H9 (cell line): ENCODE measurements around the gene ADISSP. TPM values are rescaled to one million over a fixed set of nuclear protein-coding genes. Genes with fewer than 3 reads are reported as not detected.

ENCODE experiments used
- DNase-seq: peaks from one replicate; pipeline ENCODE4 v3.0.0-alpha.2; 2017
- H2AFZ ChIP-seq: one replicate; pipeline ENCODE4 v1.6.1; 2013; ENCODE audit warnings: mild to moderate bottlenecking, low read length, control low read depth, moderate library complexity
- H2AK5ac ChIP-seq: 2 replicates; pipeline ENCODE4 v1.6.1; 2013; ENCODE audit warnings: low read length, control low read depth, mixed read lengths; ENCODE audit not compliant: insufficient read length
- H2BK120ac ChIP-seq: one replicate; pipeline ENCODE4 v1.6.1; 2013; ENCODE audit warnings: low read depth, mild to moderate bottlenecking, low read length, control low read depth, inconsistent platforms; ENCODE audit not compliant: poor library complexity, severe bottlenecking
- H2BK12ac ChIP-seq: 2 replicates; pipeline ENCODE4 v1.6.1; 2013; ENCODE audit warnings: low read length, control low read depth, mixed read lengths, low read depth; ENCODE audit not compliant: insufficient read length
- H2BK15ac ChIP-seq: 2 replicates; pipeline ENCODE4 v1.6.1; 2013; ENCODE audit warnings: low read depth, low read length, control low read depth
- H2BK20ac ChIP-seq: one replicate; pipeline ENCODE4 v1.6.1; 2013; ENCODE audit warnings: low read depth, mild to moderate bottlenecking, low read length, control low read depth, inconsistent platforms; ENCODE audit not compliant: poor library complexity, severe bottlenecking
- H2BK5ac ChIP-seq: 2 replicates; pipeline ENCODE4 v1.6.1; 2013; ENCODE audit warnings: low read length, control low read depth, mixed read lengths; ENCODE audit not compliant: insufficient read length
- H3K14ac ChIP-seq: 2 replicates; pipeline ENCODE4 v1.6.1; 2013; ENCODE audit warnings: low read length, control low read depth; ENCODE audit not compliant: insufficient read depth
- H3K18ac ChIP-seq: 2 replicates; pipeline ENCODE4 v1.6.1; 2013; ENCODE audit warnings: low read depth, mild to moderate bottlenecking, mixed read lengths, low read length, control low read depth; ENCODE audit not compliant: insufficient read length
- H3K23ac ChIP-seq: 2 replicates; pipeline ENCODE4 v1.6.1; 2013; ENCODE audit warnings: low read length, control low read depth, mixed read lengths, low read depth; ENCODE audit not compliant: insufficient read length
- H3K23me2 ChIP-seq: 2 replicates; pipeline ENCODE4 v1.6.1; 2013; ENCODE audit warnings: low read depth, mild to moderate bottlenecking, mixed read lengths, low read length, control low read depth; ENCODE audit not compliant: insufficient read length, poor library complexity, severe bottlenecking
- H3K27ac ChIP-seq: 2 replicates; pipeline ENCODE4 v1.5.1; 2013; ENCODE audit warnings: low read length, control low read depth, mixed read lengths, low read depth; ENCODE audit not compliant: insufficient read length
- H3K27me3 ChIP-seq: 2 replicates; pipeline ENCODE4 v1.6.1; 2013; ENCODE audit warnings: low read length, control low read depth, inconsistent platforms; ENCODE audit not compliant: insufficient read depth
- H3K4ac ChIP-seq: 2 replicates; pipeline ENCODE4 v1.6.1; 2013; ENCODE audit warnings: low read depth, mild to moderate bottlenecking, control low read depth, inconsistent platforms, low read length, moderate library complexity
- H3K4me1 ChIP-seq: 2 replicates; pipeline ENCODE4 v1.6.1; 2013; ENCODE audit warnings: low read length, control low read depth, inconsistent platforms; ENCODE audit not compliant: insufficient read depth
- H3K4me2 ChIP-seq: 2 replicates; pipeline ENCODE4 v1.6.1; 2013; ENCODE audit warnings: low read length, control low read depth, mixed read lengths; ENCODE audit not compliant: insufficient read length, insufficient read depth
- H3K56ac ChIP-seq: 2 replicates; pipeline ENCODE4 v1.6.1; 2013; ENCODE audit warnings: low read depth, mild to moderate bottlenecking, mixed read lengths, low read length, control low read depth; ENCODE audit not compliant: insufficient read length
- H3K79me1 ChIP-seq: 2 replicates; pipeline ENCODE4 v1.6.1; 2013; ENCODE audit warnings: low read depth, mild to moderate bottlenecking, moderate library complexity, low read length, control low read depth, inconsistent platforms; ENCODE audit not compliant: insufficient read depth, poor library complexity, severe bottlenecking
- H3K79me2 ChIP-seq: 2 replicates; pipeline ENCODE4 v1.6.1; 2013; ENCODE audit warnings: low read length, control low read depth, inconsistent platforms; ENCODE audit not compliant: insufficient read depth
- H3K9ac ChIP-seq: 2 replicates; pipeline ENCODE4 v1.6.1; 2013; ENCODE audit warnings: low read length, control low read depth, mixed read lengths; ENCODE audit not compliant: insufficient read length; ENCODE audit errors: extremely low read depth
- H3K9me3 ChIP-seq: one replicate; pipeline ENCODE4 v1.6.1; 2013; ENCODE audit warnings: low read depth, low read length, inconsistent platforms; ENCODE audit not compliant: control insufficient read depth
- H3T11ph ChIP-seq: one replicate; pipeline ENCODE4 v1.6.1; 2013; ENCODE audit warnings: mild to moderate bottlenecking, low read length, control low read depth, inconsistent platforms
- H4K20me1 ChIP-seq: one replicate; pipeline ENCODE4 v1.6.1; 2013; ENCODE audit not compliant: control insufficient read depth, insufficient read length, insufficient read depth
- H4K5ac ChIP-seq: 2 replicates; pipeline ENCODE4 v1.6.1; 2013; ENCODE audit warnings: low read depth, mild to moderate bottlenecking, mixed read lengths, low read length, control low read depth; ENCODE audit not compliant: insufficient read length
- H4K8ac ChIP-seq: replicated peaks from 2 replicates; pipeline ENCODE4 v1.6.1; 2013; ENCODE audit warnings: low read length, control low read depth, mixed read lengths, low read depth; ENCODE audit not compliant: insufficient read length
- H4K91ac ChIP-seq: 2 replicates; pipeline ENCODE4 v1.6.1; 2013; ENCODE audit warnings: low read depth, mild to moderate bottlenecking, moderate library complexity, mixed read lengths, low read length, control low read depth; ENCODE audit not compliant: insufficient read length
- H3K27ac Mint-ChIP-seq, 3 experiments: 2 replicates in 2 of 3; 3 replicates in 1 of 3; pipeline ENCODE4 v1.8.0; 2020 to 2021; ENCODE audit warnings: mixed read lengths in 3 of 3, mild to moderate bottlenecking in 1 of 3, moderate library complexity in 1 of 3
- H3K27me3 Mint-ChIP-seq: 2 replicates; pipeline ENCODE4 v1.8.0; 2021; ENCODE audit warnings: low read depth, mild to moderate bottlenecking, moderate library complexity, mixed read lengths
- H3K36me3 Mint-ChIP-seq, 3 experiments: 2 replicates in 2 of 3; 3 replicates in 1 of 3; pipeline ENCODE4 v1.8.0; 2020 to 2021; ENCODE audit warnings: low read depth in 3 of 3, mixed read lengths in 3 of 3; ENCODE audit not compliant: insufficient read depth in 1 of 3
- H3K4me1 Mint-ChIP-seq, 2 experiments: 2 replicates each; pipeline ENCODE4 v1.8.0; 2020; ENCODE audit warnings: mixed read lengths in 2 of 2
- H3K4me3 Mint-ChIP-seq, 2 experiments: 2 replicates in 1 of 2; 3 replicates in 1 of 2; pipeline ENCODE4 v1.8.0; 2020 to 2021; ENCODE audit warnings: mild to moderate bottlenecking in 2 of 2, mixed read lengths in 2 of 2, moderate library complexity in 1 of 2
- H3K9me3 Mint-ChIP-seq, 2 experiments: 2 replicates in 1 of 2; 3 replicates in 1 of 2; pipeline ENCODE4 v1.8.0; 2020; ENCODE audit warnings: mild to moderate bottlenecking in 2 of 2, mixed read lengths in 2 of 2, moderate library complexity in 1 of 2
- WGBS: extraction: QIAGEN DNeasy Blood & Tissue Kit; methylation state at CpG from one replicate; pipeline ENCODE4 v1.1.7; 2013; ENCODE audit warnings: missing lambda C conversion rate, low lambda C conversion rate, mixed read lengths; ENCODE audit not compliant: insufficient read length; ENCODE audit errors: extremely low coverage; 5-methylcytosine and 5-hydroxymethylcytosine counted together
- long read RNA-seq: library from polyadenylated mRNA; unstranded; transcript quantifications from one replicate; pipeline ENCODE4 v2.0.0, GENCODE V29; 2020
- total RNA-seq: library from RNA; stranded (reverse); gene quantifications from 2 replicates; pipeline ENCODE4 v1.2.1, GENCODE V29; 2021
- TF ChIP-seq, protein P1 (sequence below): fragments of 200-600 bp; sonication (generic); conservative IDR thresholded peaks from 3 replicates; pipeline ENCODE4 v1.8.0; 2021; ENCODE audit warnings: antibody characterized with exemption, mild to moderate bottlenecking

ADISSP gene
- 79.2 and 80.9 TPM in 2 replicates for total RNA-seq
- long read RNA-seq, transcript C20orf27-201 (6 exons, 1,302 nt): minor isoform, 14 of 647 reads
- long read RNA-seq, transcript C20orf27-202 (6 exons, 1,886 nt): major isoform, 574 of 647 reads
- long read RNA-seq, partial matches to known transcripts: 36 of 647 reads
- long read RNA-seq, other reads (novel, unspliced or antisense): 23 of 647 reads

DNA sequence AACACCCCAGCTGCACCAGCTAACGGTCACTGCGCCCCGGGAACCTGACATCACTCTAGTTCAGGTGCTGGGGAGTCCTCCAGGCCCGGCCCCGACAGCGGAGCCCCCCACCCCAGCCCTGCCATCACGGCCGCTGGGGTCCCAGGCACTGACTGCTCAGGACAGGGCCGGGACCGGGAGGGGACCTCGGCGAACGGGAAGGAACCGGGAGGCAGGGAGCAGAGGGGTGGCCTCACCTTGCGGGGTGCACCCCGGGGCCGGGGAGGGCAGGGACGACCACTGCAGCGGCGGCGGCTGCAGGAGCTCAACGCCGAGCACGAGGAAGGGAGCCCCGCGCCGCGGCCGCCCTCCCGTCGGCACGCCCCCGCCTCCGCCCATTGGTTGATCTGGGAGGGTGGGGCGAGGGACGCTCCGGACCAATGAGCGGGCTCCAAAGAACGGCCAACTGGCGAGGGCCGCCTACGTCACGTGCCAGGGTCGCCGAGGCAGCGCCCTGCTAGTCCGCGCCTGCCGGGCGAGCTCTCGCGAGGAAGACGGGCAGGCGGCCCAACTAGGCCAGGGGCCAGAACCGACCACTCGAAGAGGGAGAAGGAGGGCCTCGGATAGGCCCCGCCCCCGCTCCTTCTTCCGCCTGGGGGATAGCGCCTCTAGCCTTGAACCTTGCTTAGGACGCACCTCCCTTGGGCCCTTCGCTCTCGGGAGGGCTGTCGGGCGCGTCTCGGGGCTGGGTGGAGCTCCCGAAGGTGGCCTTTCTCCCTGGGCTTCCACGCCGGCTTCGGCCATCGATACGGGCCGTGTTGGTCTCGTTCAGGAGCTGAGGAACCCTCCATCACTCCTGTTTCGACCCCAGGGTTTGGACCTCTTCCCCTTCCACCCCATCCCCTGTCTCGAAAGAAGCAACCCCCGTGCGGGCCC is at the start of gene ADISSP:
Gene ADISSP, minus strand, starts transcription at position 327 of the 915 bp plus-strand sequence. CDS start 7,653 bp downstream, outside the sequence.
- H3K9ac ChIP-seq: peak within 1 kb of the TSS; percentile 65
- H3K9me3 ChIP-seq: no peaks in the 10 kb centered on the region
- no peak within 1 kb of the TSS for H3K4ac ChIP-seq
- peaks cover 0 to 4% (median 3%) of the 10 kb centered on the region in 3 experiments; a peak in 3 of 7 replicates for H3K36me3 Mint-ChIP-seq
- H2BK120ac ChIP-seq: no peak within 1 kb of the TSS
- H3K79me1 ChIP-seq: no peaks in the 10 kb centered on the region
- no peak within 1 kb of the TSS for H2BK15ac ChIP-seq
- H4K20me1 ChIP-seq: no peaks in the 10 kb centered on the region
- H2BK5ac ChIP-seq: no peak within 1 kb of the TSS
- peak within 1 kb of the TSS; percentile 70 for H3K14ac ChIP-seq
- H3K4me1 Mint-ChIP-seq: peaks cover 16 to 18% of the 10 kb centered on the region in 2 experiments
- H4K5ac ChIP-seq: no peak within 1 kb of the TSS
- H2AK5ac ChIP-seq: no peak within 1 kb of the TSS
- H3T11ph ChIP-seq: no peak within 1 kb of the TSS
- H3K4me3 Mint-ChIP-seq: peak within 1 kb of the TSS; percentile 91 to 97
- no peak within 1 kb of the TSS for H2BK12ac ChIP-seq
- peak within 1 kb of the TSS; percentile 91 to 97 (median 91); a peak in 5 of 7 replicates for H3K27ac Mint-ChIP-seq
- no peaks in the 10 kb centered on the region for H3K27me3 ChIP-seq
- no peak within 1 kb of the TSS for H3K56ac ChIP-seq
- no CpG with 5 or more reads among the region's 80 CpGs for WGBS
- no peak within 1 kb of the TSS for H4K91ac ChIP-seq
- TF ChIP-seq, protein P1, sequence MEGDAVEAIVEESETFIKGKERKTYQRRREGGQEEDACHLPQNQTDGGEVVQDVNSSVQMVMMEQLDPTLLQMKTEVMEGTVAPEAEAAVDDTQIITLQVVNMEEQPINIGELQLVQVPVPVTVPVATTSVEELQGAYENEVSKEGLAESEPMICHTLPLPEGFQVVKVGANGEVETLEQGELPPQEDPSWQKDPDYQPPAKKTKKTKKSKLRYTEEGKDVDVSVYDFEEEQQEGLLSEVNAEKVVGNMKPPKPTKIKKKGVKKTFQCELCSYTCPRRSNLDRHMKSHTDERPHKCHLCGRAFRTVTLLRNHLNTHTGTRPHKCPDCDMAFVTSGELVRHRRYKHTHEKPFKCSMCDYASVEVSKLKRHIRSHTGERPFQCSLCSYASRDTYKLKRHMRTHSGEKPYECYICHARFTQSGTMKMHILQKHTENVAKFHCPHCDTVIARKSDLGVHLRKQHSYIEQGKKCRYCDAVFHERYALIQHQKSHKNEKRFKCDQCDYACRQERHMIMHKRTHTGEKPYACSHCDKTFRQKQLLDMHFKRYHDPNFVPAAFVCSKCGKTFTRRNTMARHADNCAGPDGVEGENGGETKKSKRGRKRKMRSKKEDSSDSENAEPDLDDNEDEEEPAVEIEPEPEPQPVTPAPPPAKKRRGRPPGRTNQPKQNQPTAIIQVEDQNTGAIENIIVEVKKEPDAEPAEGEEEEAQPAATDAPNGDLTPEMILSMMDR: peak; percentile 29; the same call in 2 of the 3 replicates
- H3K27ac ChIP-seq: no peak within 1 kb of the TSS
- no peak within 1 kb of the TSS for H3K23ac ChIP-seq
- H3K18ac ChIP-seq: no peak within 1 kb of the TSS
- H3K4me1 ChIP-seq: no peaks in the 10 kb centered on the region
- no peaks in the 10 kb centered on the region for H3K79me2 ChIP-seq
- H2BK20ac ChIP-seq: no peak within 1 kb of the TSS
- H3K4me2 ChIP-seq: peak within 1 kb of the TSS; percentile 85
- H3K27me3 Mint-ChIP-seq: peaks cover 19% of the 10 kb centered on the region
- H2AFZ ChIP-seq: no peak within 1 kb of the TSS
- H3K23me2 ChIP-seq: peaks cover 20% of the 10 kb centered on the region
- H3K9me3 Mint-ChIP-seq: no peaks in the 10 kb centered on the region; a peak in 1 of 5 replicates
- DNase-seq: peak; percentile 99
- no peak within 1 kb of the TSS for H4K8ac ChIP-seq
